ENCODE measurements around the gene UBAP2L.

UBAP2L gene

DNA sequence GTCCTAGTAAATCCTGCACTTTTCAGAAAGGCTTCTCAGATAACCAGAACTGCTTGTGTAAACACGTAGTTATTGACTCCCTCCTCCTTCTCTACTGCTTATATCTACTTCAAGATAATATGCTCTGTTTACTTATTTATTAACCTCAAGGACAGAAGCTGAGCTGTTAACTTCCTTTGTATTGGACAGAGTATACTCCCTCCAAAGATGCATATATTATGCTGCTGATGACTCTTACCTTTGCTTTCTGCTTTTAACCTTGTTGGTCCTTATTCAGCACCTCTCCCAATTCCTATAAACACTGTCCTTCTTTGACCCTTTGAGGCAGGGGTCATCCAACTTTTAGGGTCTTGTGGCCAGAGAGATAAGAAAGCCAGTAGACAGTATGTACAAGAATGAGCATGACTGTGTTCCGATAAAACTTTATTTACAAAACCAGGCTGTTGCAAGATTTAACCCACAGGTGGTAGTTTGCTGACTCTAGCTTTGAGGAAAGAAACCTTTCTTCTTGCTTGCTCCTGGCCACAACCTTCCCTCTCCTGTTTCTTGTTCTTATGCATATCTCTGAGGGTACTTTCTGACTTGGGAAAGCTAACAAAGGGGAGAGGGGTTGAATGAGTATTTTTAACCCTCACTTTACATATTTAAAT is 33.8 kb upstream of the UBAP2L start:
- H3K23ac ChIP-seq (ENCODE audit: low read length in 2 of 2), result no peak overlapping the region
- H3K27ac ChIP-seq (ENCODE audit: low read length, poor library complexity, severe bottlenecking), result no peak overlapping the region
- H2BK120ac ChIP-seq (ENCODE audit: low read depth, low read length), result no peak overlapping the region
- H4K91ac ChIP-seq (ENCODE audit: low read length), result no peak overlapping the region
- H2BK12ac ChIP-seq (ENCODE audit: low read length in 2 of 2), result no peak overlapping the region
- H3K36me3 ChIP-seq (ENCODE audit: control insufficient read depth in 1 of 2, insufficient read depth in 2 of 2, low read depth in 1 of 2, low read length in 2 of 2), result no peaks in the 10 kb centered on the region
- H3K14ac ChIP-seq (ENCODE audit: low read length in 2 of 2), result no peak overlapping the region
- H3K18ac ChIP-seq (ENCODE audit: low read depth in 1 of 2, low read length in 2 of 2), result no peak overlapping the region
- no peak overlapping the region for H3K4me3 ChIP-seq (ENCODE audit: insufficient read depth in 1 of 2, low read depth in 1 of 2, low read length in 2 of 2)
- H3K9ac ChIP-seq (ENCODE audit: low read length), result no peak overlapping the region
- no peak for DNase-seq
- H2AFZ ChIP-seq (ENCODE audit: low read depth, low read length), result no peak overlapping the region
- WGBS, result 20% methylated on average over 1 of the region's 2 CpGs
- H2BK5ac ChIP-seq (ENCODE audit: low read depth, low read length, poor library complexity, severe bottlenecking), result no peak overlapping the region
- H3K4me1 ChIP-seq (ENCODE audit: control insufficient read depth, insufficient read depth, low read depth, low read length), result peaks cover 2% of the 10 kb centered on the region
- H3K4me2 ChIP-seq (ENCODE audit: low read length, poor library complexity, severe bottlenecking), result no peak overlapping the region
- H4K8ac ChIP-seq (ENCODE audit: low read length), result no peak overlapping the region
- no peak overlapping the region for H3K4ac ChIP-seq (ENCODE audit: low read depth in 1 of 2, low read length in 2 of 2)
- H3K9me3 ChIP-seq (ENCODE audit: control insufficient read depth, low read length), result no peaks in the 10 kb centered on the region
- peaks cover 11 to 19% of the 10 kb centered on the region in 2 experiments for H3K27me3 ChIP-seq (ENCODE audit: control insufficient read depth in 1 of 2, insufficient read depth in 1 of 2, low read length in 2 of 2)
- H2AK5ac ChIP-seq (ENCODE audit: low read length, severe bottlenecking), result no peak overlapping the region
- no peaks in the 10 kb centered on the region for H3K79me1 ChIP-seq (replicated peaks; ENCODE audit: low read length, poor library complexity, severe bottlenecking)
- H2BK15ac ChIP-seq (ENCODE audit: low read depth, poor library complexity, severe bottlenecking), result no peak overlapping the region

DNA sequence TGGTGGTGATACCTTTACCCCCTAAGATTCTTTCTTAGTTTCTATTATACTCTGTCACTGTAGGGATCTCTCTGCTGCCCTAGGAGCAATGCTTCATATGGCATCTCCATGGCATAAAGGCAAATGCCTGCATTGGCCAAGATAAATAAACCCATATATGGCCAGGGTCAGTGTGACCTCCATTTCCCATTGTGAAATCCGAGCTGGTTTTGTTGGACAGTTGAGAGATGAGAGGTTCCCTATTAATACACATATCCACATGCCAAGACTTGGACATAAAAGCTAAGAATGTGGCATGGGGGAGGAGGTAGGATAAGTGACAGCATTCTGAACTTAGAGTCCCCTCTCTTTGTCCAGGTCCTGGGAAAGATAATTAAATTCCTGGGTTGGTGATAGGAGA is 30.2 kb upstream of the UBAP2L start:
- H2BK120ac ChIP-seq (ENCODE audit: low read depth, low read length), result no peak overlapping the region

GRCh38 chr1:154191990-154192461 is 28.7 kb upstream of the UBAP2L start, which contains the start of gene TPM3:
TSS of gene TPM3 (minus strand) at chr1:154192100. CDS start at chr1:154192018, 82 bp downstream.
- no peak within 1 kb of the TSS for H3K9ac ChIP-seq (ENCODE audit: low read length)
- H2BK120ac ChIP-seq (ENCODE audit: low read depth, low read length), result no peak within 1 kb of the TSS
- H3K4ac ChIP-seq (ENCODE audit: low read depth in 1 of 2, low read length in 2 of 2), result no peak within 1 kb of the TSS
- H3K36me3 ChIP-seq (ENCODE audit: control insufficient read depth in 1 of 2, insufficient read depth in 2 of 2, low read depth in 1 of 2, low read length in 2 of 2), result no peaks in the 10 kb centered on the region
- no peak within 1 kb of the TSS for H3K14ac ChIP-seq (ENCODE audit: low read length in 2 of 2)
- no peak within 1 kb of the TSS for H2BK15ac ChIP-seq (ENCODE audit: low read depth, poor library complexity, severe bottlenecking)
- H3K4me3 ChIP-seq (ENCODE audit: insufficient read depth in 1 of 2, low read depth in 1 of 2, low read length in 2 of 2), result no peak within 1 kb of the TSS
- no peak within 1 kb of the TSS for H4K91ac ChIP-seq (ENCODE audit: low read length)
- no peaks in the 10 kb centered on the region for H3K79me1 ChIP-seq (replicated peaks; ENCODE audit: low read length, poor library complexity, severe bottlenecking)
- no peak within 1 kb of the TSS for H2AK5ac ChIP-seq (ENCODE audit: low read length, severe bottlenecking)
- no peak within 1 kb of the TSS for H3K27ac ChIP-seq (ENCODE audit: low read length, poor library complexity, severe bottlenecking)
- H2BK5ac ChIP-seq (ENCODE audit: low read depth, low read length, poor library complexity, severe bottlenecking), result no peak within 1 kb of the TSS
- WGBS, result no CpG with 5 or more reads among the region's 1 CpG
- H3K4me1 ChIP-seq (ENCODE audit: control insufficient read depth, insufficient read depth, low read depth, low read length), result no peaks in the 10 kb centered on the region
- no peak within 1 kb of the TSS for H3K18ac ChIP-seq (ENCODE audit: low read depth in 1 of 2, low read length in 2 of 2)
- H2BK12ac ChIP-seq (ENCODE audit: low read length in 2 of 2), result peak within 1 kb of the TSS in 1 of 2 experiments; percentile 10
- H2AFZ ChIP-seq (ENCODE audit: low read depth, low read length), result no peak within 1 kb of the TSS
- H3K27me3 ChIP-seq (ENCODE audit: control insufficient read depth in 1 of 2, insufficient read depth in 1 of 2, low read length in 2 of 2), result peaks cover 35 to 47% of the 10 kb centered on the region in 2 experiments
- H3K9me3 ChIP-seq (ENCODE audit: control insufficient read depth, low read length), result no peaks in the 10 kb centered on the region
- no peak for DNase-seq
- no peak within 1 kb of the TSS for H3K23ac ChIP-seq (ENCODE audit: low read length in 2 of 2)
- H3K4me2 ChIP-seq (ENCODE audit: low read length, poor library complexity, severe bottlenecking), result no peak within 1 kb of the TSS
- no peak within 1 kb of the TSS for H4K8ac ChIP-seq (ENCODE audit: low read length)

More for the DNA sequence above, 30.2 kb upstream of the UBAP2L start:
- Histone ChIP-seq H3K4me1 (ENCODE audit: control insufficient read depth, insufficient read depth, low read depth, low read length) (no peaks in the 10 kb centered on the region), H2AK5ac (ENCODE audit: low read length, severe bottlenecking) (no peak overlapping the region), H3K36me3 (ENCODE audit: control insufficient read depth in 1 of 2, insufficient read depth in 2 of 2, low read depth in 1 of 2, low read length in 2 of 2) (no peaks in the 10 kb centered on the region), H4K91ac (ENCODE audit: low read length) (no peak overlapping the region), H3K27me3 (ENCODE audit: control insufficient read depth in 1 of 2, insufficient read depth in 1 of 2, low read length in 2 of 2) (peaks cover 35 to 54% of the 10 kb centered on the region in 2 experiments), H3K4me3 (ENCODE audit: insufficient read depth in 1 of 2, low read depth in 1 of 2, low read length in 2 of 2) (no peak overlapping the region), H2BK15ac (ENCODE audit: low read depth, poor library complexity, severe bottlenecking) (no peak overlapping the region), H3K18ac (ENCODE audit: low read depth in 1 of 2, low read length in 2 of 2) (no peak overlapping the region), H3K4me2 (ENCODE audit: low read length, poor library complexity, severe bottlenecking) (no peak overlapping the region), H3K9me3 (ENCODE audit: control insufficient read depth, low read length) (no peaks in the 10 kb centered on the region), H3K9ac (ENCODE audit: low read length) (no peak overlapping the region), H2BK12ac (ENCODE audit: low read length in 2 of 2) (no peak overlapping the region), H3K14ac (ENCODE audit: low read length in 2 of 2) (no peak overlapping the region), H2BK5ac (ENCODE audit: low read depth, low read length, poor library complexity, severe bottlenecking) (no peak overlapping the region), H3K27ac (ENCODE audit: low read length, poor library complexity, severe bottlenecking) (no peak overlapping the region), H3K23ac (ENCODE audit: low read length in 2 of 2) (no peak overlapping the region), H4K8ac (ENCODE audit: low read length) (no peak overlapping the region), H3K4ac (ENCODE audit: low read depth in 1 of 2, low read length in 2 of 2) (no peak overlapping the region), H3K79me1 (replicated peaks; ENCODE audit: low read length, poor library complexity, severe bottlenecking) (no peaks in the 10 kb centered on the region), H2AFZ (ENCODE audit: low read depth, low read length) (no peak overlapping the region)
- peak; percentile 45 for DNase-seq
- no CpG with 5 or more reads among the region's 1 CpG for WGBS

- Histone ChIP-seq H2BK120ac (ENCODE audit: low read depth, low read length) (no peak overlapping the region), H3K9me3 (ENCODE audit: control insufficient read depth, low read length) (no peaks in the 10 kb centered on the region), H2BK12ac (ENCODE audit: low read length in 2 of 2) (no peak overlapping the region), H2BK5ac (ENCODE audit: low read depth, low read length, poor library complexity, severe bottlenecking) (no peak overlapping the region), H3K4me1 (ENCODE audit: control insufficient read depth, insufficient read depth, low read depth, low read length) (no peaks in the 10 kb centered on the region), H4K8ac (ENCODE audit: low read length) (no peak overlapping the region), H3K4me3 (ENCODE audit: insufficient read depth in 1 of 2, low read depth in 1 of 2, low read length in 2 of 2) (no peak overlapping the region), H3K27me3 (ENCODE audit: control insufficient read depth in 1 of 2, insufficient read depth in 1 of 2, low read length in 2 of 2) (peaks cover 35 to 45% of the 10 kb centered on the region in 2 experiments), H3K79me1 (replicated peaks; ENCODE audit: low read length, poor library complexity, severe bottlenecking) (no peaks in the 10 kb centered on the region), H3K9ac (ENCODE audit: low read length) (no peak overlapping the region), H3K14ac (ENCODE audit: low read length in 2 of 2) (no peak overlapping the region), H3K36me3 (ENCODE audit: control insufficient read depth in 1 of 2, insufficient read depth in 2 of 2, low read depth in 1 of 2, low read length in 2 of 2) (no peaks in the 10 kb centered on the region), H2AFZ (ENCODE audit: low read depth, low read length) (no peak overlapping the region), H3K4me2 (ENCODE audit: low read length, poor library complexity, severe bottlenecking) (no peak overlapping the region), H3K27ac (ENCODE audit: low read length, poor library complexity, severe bottlenecking) (no peak overlapping the region), H2AK5ac (ENCODE audit: low read length, severe bottlenecking) (no peak overlapping the region), H2BK15ac (ENCODE audit: low read depth, poor library complexity, severe bottlenecking) (no peak overlapping the region), H3K18ac (ENCODE audit: low read depth in 1 of 2, low read length in 2 of 2) (no peak overlapping the region), H4K91ac (ENCODE audit: low read length) (no peak overlapping the region), H3K23ac (ENCODE audit: low read length in 2 of 2) (no peak overlapping the region), H3K4ac (ENCODE audit: low read depth in 1 of 2, low read length in 2 of 2) (no peak overlapping the region)
- 88% methylated on average over 1 of the region's 3 CpGs for WGBS
- DNase-seq, result no peak
These were observed 28.3 kb upstream of the UBAP2L start for GRCh38 chr1:154192476-154192875.
